ENCODE results near the gene LTBP3. TPM values are rescaled to one million over a fixed set of nuclear protein-coding genes. Genes with fewer than 3 reads are reported as not detected.
"Not testable (repeated sequence)": the region's sequence is repeated elsewhere in the genome, so short reads cannot be mapped to it uniquely, and the experiment has no call there.

Gene LTBP3
- total RNA-seq, 2 experiments from 2014 or later: 35.5 to 36.3 TPM

DNA sequence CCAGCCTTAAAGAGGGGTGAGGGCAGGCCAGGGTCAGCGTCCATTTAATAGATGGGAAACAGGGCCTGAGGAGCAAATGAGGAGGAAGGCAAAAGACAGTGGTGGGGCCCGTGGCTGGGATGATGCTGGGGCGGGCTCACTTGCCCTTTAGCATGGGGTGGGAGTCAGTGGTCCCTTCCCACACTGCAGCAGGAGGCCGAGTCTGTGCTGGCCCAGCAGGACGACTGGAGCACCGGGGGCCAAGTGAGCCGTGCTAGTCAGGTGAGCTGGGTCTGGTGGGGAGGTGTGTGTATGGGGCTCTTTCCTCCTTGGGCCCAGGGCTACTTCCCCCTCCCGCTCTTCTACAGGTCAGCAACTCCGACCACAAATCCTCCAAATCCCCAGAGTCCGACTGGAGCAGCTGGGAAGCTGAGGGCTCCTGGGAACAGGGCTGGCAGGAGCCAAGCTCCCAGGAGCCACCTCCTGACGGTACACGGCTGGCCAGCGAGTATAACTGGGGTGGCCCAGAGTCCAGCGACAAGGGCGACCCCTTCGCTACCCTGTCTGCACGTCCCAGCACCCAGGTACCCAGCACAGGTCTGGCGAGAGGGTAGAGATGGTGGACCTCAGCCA lies 20.4 kb downstream of the LTBP3 start:
- POLR2A ChIA-PET: interaction anchor here (0.9 kb wide), 1 partner anchor 13 kb away, joined by 3 read pairs; the partner anchor contains the start of gene SCYL1
- CTCF ChIA-PET: interaction anchor here (1.1 to 2.0 kb wide), 3 partner anchors 10 to 28 kb away, joined by 3 to 6 read pairs (median 3); no protein-coding TSS in a partner anchor

- ChIA-PET POLR2A (interaction anchor here (0.9 kb wide), 1 partner anchor 8 kb away, joined by 3 read pairs; no protein-coding TSS in a partner anchor), CTCF (interaction anchor here (1.1 to 2.0 kb wide), 2 partner anchors 10 to 15 kb away, joined by 3 to 6 read pairs; no protein-coding TSS in a partner anchor)
These were observed 20.9 kb downstream of the LTBP3 start for GRCh38 chr11:65537296-65537597.

- POLR2A ChIA-PET: interaction anchor here (0.5 to 0.9 kb wide), 3 partner anchors 9 to 261 kb away, joined by 3 to 4 read pairs (median 3); no protein-coding TSS in a partner anchor
- CTCF ChIA-PET: interaction anchor here (2.0 kb wide), 1 partner anchor 15 kb away, joined by 6 read pairs; no protein-coding TSS in a partner anchor
These were observed 21.5 kb downstream of the LTBP3 start for GRCh38 chr11:65536412-65537295.

GRCh38 chr11:65535102-65535501 lies 23.1 kb downstream of the LTBP3 start:
- CTCF ChIA-PET: no interaction called here

GRCh38 chr11:65532388-65533064 lies 25.6 kb downstream of the LTBP3 start:
- CTCF ChIA-PET: no interaction called here

More at GRCh38 chr11:65535102-65535501, 23.1 kb downstream of the LTBP3 start:
- POLR2A ChIA-PET: no interaction called here

DNA sequence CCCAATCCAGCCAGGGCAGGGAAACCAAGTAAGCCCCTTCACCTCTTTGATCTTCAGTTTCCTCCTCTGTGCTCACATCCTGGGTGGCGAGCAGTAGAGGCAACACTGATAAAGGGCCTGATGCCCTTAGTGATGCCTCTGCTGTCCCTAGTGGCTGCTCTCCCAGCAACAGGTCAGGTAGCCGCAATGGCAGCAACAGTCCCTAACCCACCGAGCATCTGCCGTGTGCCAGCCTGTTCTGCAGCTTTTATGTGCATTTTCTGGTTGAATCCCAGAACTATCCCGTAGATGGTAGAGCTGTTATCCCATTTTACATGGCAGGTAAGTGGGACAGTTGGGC lies 28.0 kb downstream of the LTBP3 start:
- POLR2A ChIA-PET: no interaction called here

More at GRCh38 chr11:65532388-65533064, 25.6 kb downstream of the LTBP3 start:
- POLR2A ChIA-PET: no interaction called here

GRCh38 chr11:65529475-65530156 lies 28.5 kb downstream of the LTBP3 start:
- POLR2A ChIA-PET: no interaction called here
- CTCF ChIA-PET: interaction anchor here (1.1 to 2.7 kb wide), 4 partner anchors 11 to 41 kb away, joined by 3 to 24 read pairs (median 4); partner anchors contain the start of gene ZNRD2

More for the DNA sequence above, 28.0 kb downstream of the LTBP3 start:
- CTCF ChIA-PET: interaction anchor here (1.1 to 2.7 kb wide), 4 partner anchors 10 to 40 kb away, joined by 3 to 24 read pairs (median 4); partner anchors contain the start of gene ZNRD2

DNA sequence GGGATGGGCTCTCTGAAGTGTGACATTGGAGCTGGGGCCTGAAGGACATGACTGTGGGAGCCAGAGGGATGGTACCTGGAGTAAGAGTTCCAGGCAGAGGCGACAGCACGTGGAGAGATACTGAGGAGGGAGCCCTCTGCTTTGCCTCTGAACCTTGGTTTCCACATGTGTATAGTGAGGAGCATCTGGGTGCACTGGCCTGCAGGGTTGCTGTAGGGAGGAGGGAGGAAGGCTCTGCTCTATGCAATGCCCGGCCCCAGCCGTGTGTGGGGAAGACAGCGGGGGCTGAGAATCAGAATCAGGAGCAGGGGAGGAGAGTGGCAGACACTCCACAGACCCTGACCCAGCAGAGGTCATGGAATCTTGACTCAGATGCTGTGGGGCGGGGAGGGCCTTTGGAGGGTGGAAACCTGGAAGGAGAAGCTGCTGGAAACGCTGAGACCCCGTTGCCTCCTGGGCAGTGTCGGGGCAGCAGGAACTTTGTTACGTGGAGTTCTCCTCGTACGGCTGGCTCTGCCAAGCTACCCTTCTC lies 29.3 kb downstream of the LTBP3 start:
- POLR2A ChIA-PET: no interaction called here
- CTCF ChIA-PET: interaction anchor here (1.0 to 1.6 kb wide), 2 partner anchors 11 to 23 kb away, joined by 4 to 6 read pairs; no protein-coding TSS in a partner anchor

- ChIA-PET CTCF (interaction anchor here (1.2 to 4.0 kb wide), 3 partner anchors 14 to 62 kb away, joined by 3 to 29 read pairs (median 5); partner anchors contain the start of gene ZNRD2), POLR2A (interaction anchor here (2.9 kb wide), 1 partner anchor 19 kb away, joined by 10 read pairs; no protein-coding TSS in a partner anchor)
These were observed 31.4 kb downstream of the LTBP3 start for GRCh38 chr11:65526744-65527143.

- CTCF ChIA-PET: interaction anchor here (0.6 to 4.0 kb wide), 9 partner anchors 15 to 109 kb away, joined by 3 to 29 read pairs (median 3); partner anchors contain the start of gene ZNRD2
These were observed 32.3 kb downstream of the LTBP3 start for GRCh38 chr11:65525546-65526480.

GRCh38 chr11:65524741-65525545 lies 33.2 kb downstream of the LTBP3 start, which contains the start of gene SCYL1:
SCYL1 (plus strand) TSS chr11:65525083; CDS start chr11:65525154, 71 bp downstream.
- CTCF ChIA-PET: interaction anchor here (0.6 to 4.0 kb wide), 8 partner anchors 14 to 265 kb away, joined by 3 to 29 read pairs (median 4); no protein-coding TSS in a partner anchor
- POLR2A ChIA-PET: interaction anchor here (0.7 to 2.9 kb wide), 6 partner anchors 13 to 336 kb away, joined by 3 to 10 read pairs (median 3); partner anchors contain the start of gene MALAT1

More at GRCh38 chr11:65525546-65526480, 32.3 kb downstream of the LTBP3 start:
- POLR2A ChIA-PET: interaction anchor here (0.7 to 2.9 kb wide), 5 partner anchors 20 to 335 kb away, joined by 3 to 10 read pairs (median 3); partner anchors contain the start of genes MALAT1 and SIPA1

GRCh38 chr11:65524014-65524740 lies 34.0 kb downstream of the LTBP3 start:
- ChIA-PET POLR2A (interaction anchor here (0.9 to 2.9 kb wide), 5 partner anchors 14 to 337 kb away, joined by 3 to 10 read pairs (median 3); partner anchors contain the start of gene MALAT1), CTCF (interaction anchor here (0.6 to 4.0 kb wide), 5 partner anchors 14 to 264 kb away, joined by 3 to 29 read pairs (median 3); no protein-coding TSS in a partner anchor)

DNA sequence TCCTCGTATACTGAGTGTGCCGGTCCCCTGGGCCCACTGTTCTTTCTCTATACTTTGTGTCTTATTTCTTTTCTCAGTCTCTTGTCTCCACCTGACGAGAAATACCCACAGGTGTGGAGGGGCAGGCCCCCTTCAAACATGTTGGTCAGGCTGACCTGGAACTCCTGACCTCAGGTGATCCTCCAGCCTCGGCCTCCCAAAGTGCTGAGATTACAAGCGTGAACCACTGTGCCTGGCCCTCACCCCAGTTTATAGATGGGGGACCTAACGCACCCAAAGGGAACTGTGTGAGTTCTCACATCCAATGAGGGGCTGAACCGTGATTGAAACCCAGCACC lies 34.6 kb downstream of the LTBP3 start:
- POLR2A ChIA-PET, CTCF ChIA-PET: not testable (repeated sequence)

DNA sequence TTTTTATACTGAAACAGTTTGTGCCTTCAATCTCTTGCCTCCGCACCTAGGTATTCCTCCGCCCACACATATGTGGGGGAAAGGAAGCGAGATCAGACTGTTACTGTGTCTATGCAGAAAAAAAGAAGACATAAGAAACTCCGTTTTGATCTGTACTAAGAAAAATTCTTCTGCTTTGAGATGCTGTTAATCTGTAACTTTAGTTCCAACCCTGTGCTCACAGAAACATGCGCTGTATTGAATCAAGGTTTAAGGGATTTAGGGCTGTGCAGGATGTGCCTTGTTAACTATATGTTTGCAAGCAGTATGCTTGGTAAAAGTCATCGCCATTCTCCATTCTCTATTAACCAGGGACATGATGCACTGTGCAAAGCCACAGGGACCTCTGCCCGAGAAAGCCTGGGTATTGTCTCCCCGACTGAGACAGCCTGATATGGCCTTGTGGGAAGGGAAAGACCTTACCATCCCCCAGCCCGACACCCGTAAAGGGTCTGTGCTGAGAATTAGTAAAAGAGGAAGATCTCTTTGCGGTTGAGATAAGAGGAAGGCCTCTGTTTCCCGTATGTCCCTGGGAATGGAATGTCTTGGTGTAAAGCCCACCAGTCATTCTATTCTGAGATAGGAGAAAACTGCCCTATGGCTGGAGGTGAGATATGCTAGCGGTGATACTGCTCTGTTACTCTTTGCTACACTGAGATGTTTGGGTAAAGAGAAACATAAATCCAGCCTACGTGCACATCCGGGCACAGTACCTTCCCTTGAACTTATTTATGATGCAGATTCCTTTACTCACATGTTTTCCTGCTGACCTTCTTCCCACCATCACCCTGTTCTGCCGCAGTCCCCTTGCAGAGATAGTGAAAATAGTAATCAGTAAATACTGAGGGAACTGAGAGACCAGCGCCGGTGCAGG lies 35.2 kb downstream of the LTBP3 start:
- CTCF ChIA-PET: not testable (repeated sequence)

More for the DNA sequence above, 35.2 kb downstream of the LTBP3 start:
- POLR2A ChIA-PET: not testable (repeated sequence)

All from activated CD8-positive, alpha-beta memory T cell treated with anti-CD3 and anti-CD28 coated beads for 36 hours (primary cell).